Tibial nerve (tissue), 4 donors: Measurements from ENCODE around the gene MEF2A. TPM values are rescaled to one million over a fixed set of nuclear protein-coding genes. Genes with fewer than 3 reads are reported as not detected.

Experiments used
- DNase-seq, 2 donors: peaks; one replicate each; pipeline ENCODE4 v3.0.0-alpha.2; 2019; ENCODE audit warnings: low spot score in 2 of 2
- H3K27ac ChIP-seq, 4 donors: fragments of 200-600 bp; sonication (generic) in 3 of 4; one replicate each; pipeline ENCODE4 v1.5.1; 2017 to 2019; ENCODE audit warnings: mild to moderate bottlenecking in 1 of 4
- H3K27me3 ChIP-seq, 2 donors: fragments of 200-600 bp; sonication (generic) in 1 of 2; one replicate each; pipeline versions ENCODE4 v1.5.1 to v1.6.0; 2017 to 2019
- H3K36me3 ChIP-seq, 3 donors: fragments of 200-600 bp; sonication (generic); one replicate each; pipeline ENCODE4 v1.5.1; 2018 to 2019
- H3K4me1 ChIP-seq, 4 donors: fragments of 200-600 bp; sonication (generic) in 3 of 4; one replicate each; pipeline ENCODE4 v1.5.1; 2017 to 2019
- H3K4me3 ChIP-seq, 4 donors: fragments of 200-600 bp; sonication (generic) in 3 of 4; one replicate each; pipeline ENCODE4 v1.5.1; 2017 to 2019; ENCODE audit warnings: mild to moderate bottlenecking in 1 of 4, moderate library complexity in 1 of 4
- H3K9me3 ChIP-seq, 4 donors: fragments of 200-600 bp; sonication (generic) in 3 of 4; one replicate each; pipeline ENCODE4 v1.5.1; 2017 to 2019
- CTCF ChIP-seq, 5 experiments: fragments of 200-600 bp in 3 of 5; fragments of 450-650 bp in 2 of 5; sonication (generic) in 3 of 5; IDR thresholded peaks; one replicate each; pipeline ENCODE4 v1.5.1; 2016 to 2019; ENCODE audit warnings: antibody characterized with exemption in 5 of 5, mild to moderate bottlenecking in 3 of 5, moderate library complexity in 2 of 5
- EP300 ChIP-seq, 2 donors: sonication (generic); formaldehyde crosslinking; IDR thresholded peaks; one replicate each; pipeline ENCODE4 v1.6.1; 2017; ENCODE audit warnings: antibody characterized with exemption in 2 of 2, mild to moderate bottlenecking in 1 of 2
- POLR2A ChIP-seq, 2 donors: fragments of 450-650 bp; IDR thresholded peaks; one replicate each; pipeline ENCODE4 v1.6.1; 2017; ENCODE audit warnings: antibody characterized with exemption in 2 of 2, mild to moderate bottlenecking in 2 of 2, moderate library complexity in 2 of 2
- WGBS, 2 donors: methylation state at CpG; one replicate each; pipeline ENCODE4 v1.1.5; 2018; 5-methylcytosine and 5-hydroxymethylcytosine counted together
- total RNA-seq, 4 donors: library from RNA; depleted of rRNA; stranded (reverse); fragments of >200 nt; gene quantifications; one replicate each; pipeline ENCODE4 v1.1.0, GENCODE V29; 2016

The MEF2A gene
- total RNA-seq, 4 donors from 2014 or later: 45.5 to 66.3 (median 55.8) TPM

GRCh38 chr15:99681990-99682389, 116.2 kb downstream of the MEF2A start:
- TF ChIP-seq CTCF (IDR thresholded peaks at IDR 0.05) (no peak), POLR2A (IDR thresholded peaks at IDR 0.05) (no peak), EP300 (IDR thresholded peaks at IDR 0.05) (no peak)
- H3K4me3 ChIP-seq: no peak overlapping the region
- H3K36me3 ChIP-seq: peaks cover 0 to 50% (median 0%) of the 10 kb centered on the region in 3 donors
- no peaks in the 10 kb centered on the region for H3K27me3 ChIP-seq
- WGBS, 2 donors: 83 to 86% methylated on average over 1 of the region's 1 CpG
- H3K9me3 ChIP-seq: peaks cover 0 to 19% (median 2%) of the 10 kb centered on the region in 4 donors
- peaks cover 0 to 4% (median 0%) of the 10 kb centered on the region in 4 donors for H3K4me1 ChIP-seq
- DNase-seq: no peak
- H3K27ac ChIP-seq: no peak overlapping the region

GRCh38 chr15:99682455-99682854, 116.7 kb downstream of the MEF2A start:
- 0 to 4% methylated on average over 1 of the region's 1 CpG for WGBS, 2 donors
- DNase-seq: no peak
- H3K36me3 ChIP-seq: peaks cover 0 to 48% (median 0%) of the 10 kb centered on the region in 3 donors
- no peaks in the 10 kb centered on the region for H3K4me1 ChIP-seq
- no peaks in the 10 kb centered on the region for H3K27me3 ChIP-seq
- no peak overlapping the region for H3K27ac ChIP-seq
- H3K4me3 ChIP-seq: no peak overlapping the region
- peaks cover 0 to 19% (median 2%) of the 10 kb centered on the region in 4 donors for H3K9me3 ChIP-seq
- no peak for TF ChIP-seq CTCF (IDR thresholded peaks at IDR 0.05)
- TF ChIP-seq POLR2A (IDR thresholded peaks at IDR 0.05): no peak
- no peak for TF ChIP-seq EP300 (IDR thresholded peaks at IDR 0.05)

- peaks cover 0 to 19% (median 2%) of the 10 kb centered on the region in 4 donors for H3K9me3 ChIP-seq
- no peaks in the 10 kb centered on the region for H3K27me3 ChIP-seq
- peaks cover 0 to 47% (median 0%) of the 10 kb centered on the region in 3 donors for H3K36me3 ChIP-seq
- DNase-seq: no peak
- 75 to 78% methylated on average over 9 of the region's 9 CpGs for WGBS, 2 donors
- no peak overlapping the region for H3K4me3 ChIP-seq
- no peak overlapping the region for H3K27ac ChIP-seq
- TF ChIP-seq CTCF (IDR thresholded peaks at IDR 0.05) (no peak), POLR2A (IDR thresholded peaks at IDR 0.05) (no peak), EP300 (IDR thresholded peaks at IDR 0.05) (no peak)
- H3K4me1 ChIP-seq: no peaks in the 10 kb centered on the region
These were observed 117.4 kb downstream of the MEF2A start for GRCh38 chr15:99683000-99683670.

GRCh38 chr15:99686290-99686689, 120.5 kb downstream of the MEF2A start:
- H3K27ac ChIP-seq: no peak overlapping the region
- 97% methylated on average over 1 of the region's 1 CpG for WGBS, 2 donors
- H3K9me3 ChIP-seq: peaks cover 0 to 19% (median 2%) of the 10 kb centered on the region in 4 donors
- no peaks in the 10 kb centered on the region for H3K4me1 ChIP-seq
- no peak for DNase-seq
- peaks cover 0 to 56% (median 0%) of the 10 kb centered on the region in 3 donors for H3K36me3 ChIP-seq
- TF ChIP-seq CTCF (IDR thresholded peaks at IDR 0.05) (no peak), POLR2A (IDR thresholded peaks at IDR 0.05) (no peak), EP300 (IDR thresholded peaks at IDR 0.05) (no peak)
- H3K4me3 ChIP-seq: no peak overlapping the region
- no peaks in the 10 kb centered on the region for H3K27me3 ChIP-seq

GRCh38 chr15:99692825-99693224, 127.0 kb downstream of the MEF2A start:
- no peak for DNase-seq
- TF ChIP-seq EP300 (IDR thresholded peaks at IDR 0.05): no peak
- no peak for TF ChIP-seq CTCF (IDR thresholded peaks at IDR 0.05)
- no peak for TF ChIP-seq POLR2A (IDR thresholded peaks at IDR 0.05)
- Histone ChIP-seq H3K27ac (no peak overlapping the region), H3K4me1 (no peaks in the 10 kb centered on the region), H3K27me3 (no peaks in the 10 kb centered on the region), H3K36me3 (peaks cover 0 to 71% (median 8%) of the 10 kb centered on the region in 3 donors), H3K9me3 (no peaks in the 10 kb centered on the region), H3K4me3 (no peak overlapping the region)
- 94 to 97% methylated on average over 3 of the region's 3 CpGs for WGBS, 2 donors
